C4-2B (cell line): ENCODE data around the gene PDE2A.

ENCODE experiments used
- ZFX ChIP-seq: fragments of 450-650 bp; IDR thresholded peaks from 2 replicates; pipeline ENCODE4 v1.6.1; 2017
- TF ChIP-seq, protein P1 (sequence below): fragments of 450-650 bp; conservative IDR thresholded peaks from 2 replicates; pipeline ENCODE4 v1.5.1; 2017; ENCODE audit warnings: mild to moderate bottlenecking

DNA sequence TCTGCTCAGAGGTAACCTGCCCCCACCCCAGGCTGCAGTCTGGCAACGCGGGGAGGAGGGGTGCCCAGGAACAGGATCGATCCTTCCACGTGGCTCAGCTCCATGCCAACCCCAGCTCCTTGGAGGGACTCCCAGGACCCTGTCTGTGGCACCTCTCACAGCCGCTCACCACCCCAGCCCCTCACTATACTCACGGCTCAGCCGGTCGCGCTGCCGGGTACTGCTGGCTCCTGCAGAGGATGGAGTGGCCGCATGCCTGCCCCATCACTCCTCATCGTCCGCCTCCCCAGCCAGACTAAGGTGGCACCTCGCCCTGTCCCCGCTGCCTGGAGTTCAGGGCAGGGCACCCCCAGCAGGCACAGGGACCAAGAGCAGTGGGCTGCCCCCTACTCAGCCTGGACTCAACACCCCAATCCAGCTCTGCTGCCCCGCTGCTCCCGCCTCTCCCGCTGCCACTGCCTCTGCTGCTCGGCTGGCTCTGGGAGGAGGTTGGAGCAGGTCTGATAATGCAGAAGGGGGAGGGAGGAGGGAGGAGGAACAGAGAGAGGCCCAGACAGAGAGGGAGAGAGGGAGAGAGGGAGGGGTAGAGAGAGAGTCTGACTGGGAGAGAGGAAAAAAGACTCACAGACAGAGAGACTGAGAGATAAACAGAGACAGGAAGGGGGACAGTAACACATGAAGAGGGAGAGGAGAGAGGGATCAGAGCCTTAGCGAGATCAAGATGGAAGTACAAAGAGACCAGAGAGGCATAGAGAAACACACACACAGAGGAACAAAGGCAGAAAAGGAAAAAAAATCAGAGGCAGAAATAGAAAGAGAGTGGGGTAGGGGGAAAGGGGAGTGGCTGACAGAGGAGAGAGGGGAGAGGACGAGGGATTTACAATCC is at the start of gene PDE2A:
- TF ChIP-seq, protein P1, sequence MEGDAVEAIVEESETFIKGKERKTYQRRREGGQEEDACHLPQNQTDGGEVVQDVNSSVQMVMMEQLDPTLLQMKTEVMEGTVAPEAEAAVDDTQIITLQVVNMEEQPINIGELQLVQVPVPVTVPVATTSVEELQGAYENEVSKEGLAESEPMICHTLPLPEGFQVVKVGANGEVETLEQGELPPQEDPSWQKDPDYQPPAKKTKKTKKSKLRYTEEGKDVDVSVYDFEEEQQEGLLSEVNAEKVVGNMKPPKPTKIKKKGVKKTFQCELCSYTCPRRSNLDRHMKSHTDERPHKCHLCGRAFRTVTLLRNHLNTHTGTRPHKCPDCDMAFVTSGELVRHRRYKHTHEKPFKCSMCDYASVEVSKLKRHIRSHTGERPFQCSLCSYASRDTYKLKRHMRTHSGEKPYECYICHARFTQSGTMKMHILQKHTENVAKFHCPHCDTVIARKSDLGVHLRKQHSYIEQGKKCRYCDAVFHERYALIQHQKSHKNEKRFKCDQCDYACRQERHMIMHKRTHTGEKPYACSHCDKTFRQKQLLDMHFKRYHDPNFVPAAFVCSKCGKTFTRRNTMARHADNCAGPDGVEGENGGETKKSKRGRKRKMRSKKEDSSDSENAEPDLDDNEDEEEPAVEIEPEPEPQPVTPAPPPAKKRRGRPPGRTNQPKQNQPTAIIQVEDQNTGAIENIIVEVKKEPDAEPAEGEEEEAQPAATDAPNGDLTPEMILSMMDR = no peak
- no peak for TF ChIP-seq ZFX
